IPS DF 19.7 (cell line): ENCODE results near the gene TIMP2.
"Not testable (repeated sequence)": the region's sequence is repeated elsewhere in the genome, so short reads cannot be mapped to it uniquely, and the experiment has no call there.

Experiments
- DNase-seq: peaks from one replicate; pipeline ENCODE4 v3.0.0-alpha.2; 2013; ENCODE audit warnings: low read depth, low spot score

Gene TIMP2

GRCh38 chr17:78908426-78908825, 16.8 kb downstream of the TIMP2 start:
- DNase-seq, result no peak

GRCh38 chr17:78905541-78905940, 19.6 kb downstream of the TIMP2 start:
- DNase-seq, result no peak

DNA sequence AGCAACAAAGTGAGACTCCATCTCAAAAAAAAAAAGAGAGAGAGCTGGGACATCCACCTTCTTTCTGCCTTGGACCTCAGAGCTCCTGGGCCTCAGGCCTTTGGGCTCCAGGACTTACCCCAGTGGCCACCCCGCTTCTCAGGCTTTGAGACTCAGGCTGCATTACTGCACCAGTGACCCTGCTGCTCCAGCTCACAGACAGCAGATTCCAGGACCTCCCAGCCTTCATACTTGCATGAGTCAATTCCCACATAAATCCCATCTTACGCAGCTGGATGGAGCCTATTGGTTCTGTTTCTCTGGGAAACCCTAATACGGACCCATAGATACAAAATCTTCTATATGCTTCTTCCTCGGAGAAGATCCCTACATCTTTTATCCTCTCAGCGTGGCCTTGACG, 20.1 kb downstream of the TIMP2 start:
- DNase-seq, result no peak

GRCh38 chr17:78904371-78904770, 20.8 kb downstream of the TIMP2 start:
- DNase-seq, result no peak

- DNase-seq, result no peak
Observed at GRCh38 chr17:78903101-78903779, 21.9 kb downstream of the TIMP2 start, which contains the start of gene CEP295NL. CEP295NL (minus strand) TSS chr17:78903201; CDS start chr17:78901828, 1,373 bp downstream.

GRCh38 chr17:78902231-78902630, 23.0 kb downstream of the TIMP2 start:
- DNase-seq, result not testable (repeated sequence)

- DNase-seq, result no peak
Observed at GRCh38 chr17:78901806-78902205, 23.4 kb downstream of the TIMP2 start.

DNA sequence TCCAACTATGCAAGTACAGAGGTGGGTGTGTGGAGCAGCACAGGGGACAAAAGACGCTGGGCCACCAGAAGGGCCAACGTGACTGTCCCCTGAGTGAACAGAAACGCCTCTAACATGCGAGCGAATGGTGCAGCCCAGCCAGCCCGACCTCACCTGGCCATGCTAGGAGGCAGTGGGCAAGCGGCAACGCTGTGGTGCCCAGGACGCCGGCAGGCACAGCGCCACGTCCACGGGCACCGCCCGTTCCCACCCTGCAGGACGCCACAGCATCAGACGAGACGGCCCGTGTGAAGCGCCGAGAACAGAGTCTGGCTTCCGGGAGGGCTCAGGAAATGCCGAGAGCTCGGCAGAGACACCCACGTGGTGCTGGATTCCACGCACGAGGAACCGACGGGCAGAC, 24.4 kb downstream of the TIMP2 start:
- DNase-seq, result no peak

GRCh38 chr17:78899361-78900260, 25.6 kb downstream of the TIMP2 start:
- no peak for DNase-seq

GRCh38 chr17:78898947-78899346, 26.2 kb downstream of the TIMP2 start:
- DNase-seq, result no peak

DNA sequence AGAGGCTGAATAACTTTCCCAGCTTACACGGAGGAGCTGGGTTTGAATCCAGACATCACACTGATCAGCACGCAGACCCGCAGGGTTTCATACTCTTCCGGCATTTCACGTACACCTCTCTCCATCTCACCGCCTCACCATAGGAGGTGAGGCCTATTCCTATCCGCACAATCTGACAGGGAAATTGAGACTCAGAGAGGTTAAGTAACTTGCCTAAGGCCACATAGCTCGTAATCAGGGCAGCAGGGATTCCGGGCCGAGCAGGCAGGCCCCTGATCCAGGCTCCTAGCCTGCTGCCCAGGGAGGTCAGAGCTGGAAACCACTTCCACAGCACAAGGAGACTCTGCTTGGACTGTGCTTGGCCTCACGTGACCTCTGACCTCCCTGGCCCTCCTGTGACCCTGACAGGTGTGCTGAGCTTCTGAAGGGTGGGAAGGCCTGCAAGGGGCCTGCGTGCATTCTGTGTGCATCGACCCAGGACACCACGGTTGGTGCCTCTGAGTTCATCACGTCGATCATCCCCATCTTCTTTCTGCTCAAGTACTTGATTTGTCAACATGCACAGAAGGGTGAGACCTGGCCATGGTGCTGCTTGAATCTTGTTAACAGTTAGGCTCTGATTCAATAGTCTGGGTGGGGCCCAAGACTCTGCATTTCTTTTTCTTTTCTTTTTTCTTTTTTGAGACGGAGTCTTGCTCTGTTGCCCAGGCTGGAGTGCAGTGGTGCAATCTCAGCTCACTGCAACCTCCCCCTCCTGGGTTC, 26.9 kb downstream of the TIMP2 start:
- no peak for DNase-seq

DNA sequence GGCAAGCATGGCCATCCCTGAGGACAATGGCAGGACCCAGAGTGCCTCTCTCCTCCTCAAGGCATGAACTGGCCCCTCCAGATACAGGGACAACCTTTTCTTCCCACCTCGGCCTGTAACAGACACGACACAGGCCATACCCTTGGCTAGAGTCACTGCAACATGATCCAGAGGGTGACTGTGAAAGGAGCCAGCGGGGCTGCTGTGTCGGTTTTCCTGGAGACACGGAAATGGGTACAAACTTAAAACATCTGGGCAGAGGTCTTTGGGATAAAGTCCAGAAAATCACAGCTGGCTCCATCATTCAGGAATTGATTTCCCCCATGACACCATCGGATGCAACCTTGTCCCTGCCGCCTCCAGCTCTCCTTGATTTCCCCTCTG, 27.5 kb downstream of the TIMP2 start:
- no peak for DNase-seq

GRCh38 chr17:78896834-78897663, 28.1 kb downstream of the TIMP2 start:
- DNase-seq, result no peak

DNA sequence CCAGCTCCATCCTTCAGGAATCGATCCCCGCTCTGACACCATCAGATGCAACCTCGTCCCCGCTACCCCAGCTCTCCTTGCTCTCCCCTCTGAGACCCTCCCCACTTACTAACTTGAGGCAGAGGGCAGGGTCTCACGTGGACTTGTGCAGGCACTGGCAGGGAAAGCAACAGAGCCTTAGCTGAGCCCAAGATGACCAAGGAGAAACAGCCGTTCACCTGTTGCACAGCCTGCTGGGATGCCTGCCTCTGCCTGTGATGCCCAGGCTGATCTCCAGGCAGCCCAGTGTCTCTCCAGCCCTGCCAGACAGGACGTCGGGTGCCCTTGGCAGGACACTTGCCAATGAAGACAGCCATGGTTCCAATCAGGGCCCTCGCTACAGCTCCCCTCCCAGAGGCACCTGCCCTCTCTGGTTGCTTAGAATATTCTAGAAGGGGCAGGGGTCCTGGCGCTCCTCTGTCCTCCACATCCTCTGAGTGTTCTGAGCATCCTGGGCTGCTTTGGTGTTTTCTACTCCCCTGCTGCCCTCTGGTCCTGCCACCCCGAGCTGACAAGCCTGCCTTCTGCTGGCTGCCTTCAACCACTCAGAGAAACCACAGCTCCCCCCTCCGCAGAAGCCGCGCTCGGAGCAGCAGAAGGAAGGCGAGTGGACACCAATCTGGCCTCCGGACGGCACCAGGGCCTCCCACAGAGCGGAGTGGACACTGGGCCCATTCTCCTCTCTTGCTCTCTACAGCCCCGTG, 28.9 kb downstream of the TIMP2 start:
- no peak for DNase-seq

GRCh38 chr17:78895322-78895721, 29.9 kb downstream of the TIMP2 start:
- no peak for DNase-seq

GRCh38 chr17:78893684-78894083, 31.5 kb downstream of the TIMP2 start:
- no peak for DNase-seq

GRCh38 chr17:78892936-78893379, 32.2 kb downstream of the TIMP2 start:
- no peak for DNase-seq

- DNase-seq, result no peak
Observed at GRCh38 chr17:78892520-78892919, 32.7 kb downstream of the TIMP2 start.

DNA sequence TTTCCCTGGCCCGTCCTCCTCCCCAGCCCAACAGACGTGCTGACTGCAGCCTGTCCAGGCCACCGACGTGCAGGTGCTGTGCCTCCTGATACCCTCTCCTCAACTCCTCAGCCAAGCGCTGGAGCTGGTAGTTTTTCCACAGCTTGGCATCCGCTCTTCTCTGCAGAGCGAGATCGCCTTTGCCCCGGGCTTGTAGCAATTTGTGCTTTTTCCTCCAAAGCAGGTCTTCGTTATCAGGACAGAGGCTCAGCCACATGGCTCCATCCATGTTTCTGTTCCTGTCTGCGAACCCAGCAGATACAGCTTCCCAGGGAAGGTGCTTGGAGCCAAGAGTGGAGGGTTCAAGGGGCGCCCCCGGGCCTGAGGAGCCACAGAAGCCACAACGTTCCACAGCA, 33.1 kb downstream of the TIMP2 start:
- DNase-seq, result no peak

DNA sequence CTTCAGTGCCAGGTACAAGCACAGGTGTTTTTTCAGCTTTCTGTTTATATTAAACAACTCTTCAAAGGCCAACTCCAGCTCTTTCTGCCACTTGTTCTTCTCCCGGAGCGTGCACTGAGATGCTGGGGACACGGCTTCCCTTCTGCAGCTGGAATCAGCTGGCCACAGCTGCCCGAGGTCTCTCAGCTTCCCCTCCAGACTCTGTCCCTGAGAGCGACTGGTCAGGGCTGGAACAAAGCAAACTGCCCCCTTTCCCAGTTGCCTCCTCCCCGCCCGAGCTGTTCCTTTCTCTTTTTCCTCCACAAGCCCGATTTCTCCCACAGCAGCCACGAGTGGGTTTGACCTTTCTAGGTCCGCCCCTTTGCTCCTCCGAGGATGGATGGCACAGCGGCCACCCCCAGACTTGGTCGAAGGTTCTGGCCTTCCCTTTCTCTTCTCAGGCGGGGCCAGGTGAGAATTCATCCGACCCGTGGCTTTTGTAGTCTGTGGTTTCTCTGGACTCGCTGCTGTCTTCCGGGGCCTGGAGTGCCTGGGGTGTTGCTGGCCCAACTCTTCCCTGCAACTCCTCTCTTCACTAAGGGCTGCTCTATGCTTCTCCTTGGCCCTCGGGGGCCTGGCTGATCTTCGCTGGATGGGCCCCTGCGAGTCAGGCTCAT, 33.7 kb downstream of the TIMP2 start:
- no peak for DNase-seq
